Measurements from ENCODE around the gene AADACL2.

- TF ChIP-seq GATA2 (IDR thresholded peaks at IDR 0.05; ENCODE audit: low read depth, low read length) (no peak), GATA3 (IDR thresholded peaks at IDR 0.05; ENCODE audit: low read depth, low read length) (no peak)
Measured at GRCh38 chr3:151687076-151687475, 46.7 kb upstream of the AADACL2 start.
